Stromal cell of bone marrow (primary cell): ENCODE results near the gene FBXL4.

ENCODE experiments used
- DNase-seq: peaks from one replicate; pipeline ENCODE4 v3.0.0-alpha.2; 2012; ENCODE audit warnings: low read depth

The FBXL4 gene

DNA sequence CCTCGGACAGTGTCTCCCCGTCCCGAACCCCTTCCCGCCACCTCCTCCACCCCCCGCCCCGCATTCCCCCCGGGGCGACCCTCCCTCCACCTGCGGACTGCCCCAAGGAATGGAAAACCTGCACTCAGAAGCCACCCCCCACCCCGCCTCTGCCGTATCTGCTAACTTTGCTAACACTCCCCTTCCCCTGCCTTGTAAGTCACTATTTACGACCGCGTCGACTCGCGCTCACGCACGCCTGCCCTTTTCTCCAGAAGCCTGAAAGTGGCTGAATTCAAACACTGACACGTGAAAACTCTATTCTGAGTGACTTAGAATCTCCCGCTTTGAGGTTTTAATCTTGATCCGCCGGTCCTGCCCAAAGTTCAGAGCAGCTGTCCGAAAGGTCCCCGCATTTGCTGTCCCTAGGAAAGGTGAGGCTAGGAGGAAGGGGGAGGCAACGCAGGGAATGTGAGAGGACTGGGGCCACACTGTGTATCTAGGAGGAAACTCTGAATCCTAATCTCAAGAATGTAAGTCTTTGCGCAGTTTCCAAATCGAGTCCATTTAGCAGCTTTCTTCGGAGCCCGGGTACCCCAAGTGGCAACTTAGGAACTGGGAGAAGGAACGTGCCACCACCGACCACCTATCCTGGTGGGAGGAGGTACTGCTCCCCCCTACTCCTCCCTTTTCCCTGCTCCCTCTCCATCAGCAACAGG, 122.7 kb downstream of the FBXL4 start:
- DNase-seq, result no peak

DNA sequence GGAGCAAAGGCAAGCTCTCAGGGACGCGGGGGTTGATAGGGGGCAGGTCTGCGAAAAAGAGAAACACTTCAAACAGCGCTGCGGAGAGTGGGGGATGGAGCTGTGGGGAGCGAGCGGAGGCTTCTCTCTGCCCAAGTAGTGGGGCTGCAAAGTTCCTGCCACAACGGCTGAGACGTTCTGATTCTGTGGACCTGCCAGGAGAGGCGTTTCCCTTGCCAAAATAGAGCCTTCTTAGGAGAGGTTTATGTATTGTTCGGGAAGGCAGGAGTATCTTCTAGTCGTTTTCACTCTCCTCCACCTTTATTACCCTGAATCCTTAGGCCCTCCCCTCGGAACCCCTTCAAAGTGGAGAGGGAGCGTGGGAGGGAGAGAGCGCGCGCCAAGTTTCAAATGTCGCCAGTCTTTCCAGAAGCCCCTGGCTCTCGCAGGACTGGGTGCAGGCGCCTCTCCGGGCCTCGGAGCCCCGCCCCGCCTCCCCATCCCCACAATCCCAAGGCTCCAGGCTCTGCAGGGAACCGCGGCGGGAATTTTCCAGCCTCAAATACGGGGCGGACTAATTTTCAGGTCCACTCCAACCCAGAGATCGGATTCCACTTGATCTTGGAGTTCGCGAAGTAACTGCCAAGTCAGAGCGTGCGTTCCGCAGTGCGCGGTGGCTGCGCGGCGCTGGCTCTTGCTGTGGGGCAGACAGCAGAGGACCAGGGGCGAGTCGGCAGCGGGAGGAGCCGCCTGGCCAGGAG, 123.4 kb downstream of the FBXL4 start:
- no peak for DNase-seq

DNA sequence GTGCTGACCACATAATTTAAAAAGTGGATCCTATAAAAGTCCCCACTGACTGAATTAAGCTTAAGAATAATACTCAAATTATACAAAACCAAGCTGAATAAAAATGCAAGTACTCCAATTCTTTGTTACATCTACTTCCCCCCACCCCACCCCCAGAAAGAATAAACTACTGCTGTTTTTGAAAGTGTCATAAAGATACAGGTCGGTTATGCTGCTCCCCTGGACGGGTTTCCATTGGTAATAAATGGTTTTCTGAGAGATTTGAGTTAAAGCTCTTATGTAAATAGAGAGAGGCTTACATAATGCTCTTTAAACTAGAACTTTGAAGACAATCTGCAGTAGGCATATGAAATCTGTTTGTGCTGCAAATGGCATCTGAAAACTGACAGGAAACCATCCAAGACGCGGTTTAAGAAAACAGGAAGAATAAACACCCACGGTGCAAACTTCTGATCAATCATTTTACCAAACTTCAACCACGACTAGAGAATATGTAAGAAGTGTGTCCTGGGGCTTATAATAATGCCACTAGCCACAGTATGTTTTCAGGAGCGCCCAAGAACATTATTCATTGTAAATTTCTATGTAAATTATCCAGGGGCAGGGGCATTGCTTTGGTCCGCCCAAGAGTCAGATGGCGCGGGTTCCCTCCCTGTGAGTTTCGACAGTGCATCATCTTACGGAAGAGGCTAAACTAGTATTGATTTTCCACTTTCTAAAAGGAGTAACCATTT, 124.2 kb downstream of the FBXL4 start:
- no peak for DNase-seq

DNA sequence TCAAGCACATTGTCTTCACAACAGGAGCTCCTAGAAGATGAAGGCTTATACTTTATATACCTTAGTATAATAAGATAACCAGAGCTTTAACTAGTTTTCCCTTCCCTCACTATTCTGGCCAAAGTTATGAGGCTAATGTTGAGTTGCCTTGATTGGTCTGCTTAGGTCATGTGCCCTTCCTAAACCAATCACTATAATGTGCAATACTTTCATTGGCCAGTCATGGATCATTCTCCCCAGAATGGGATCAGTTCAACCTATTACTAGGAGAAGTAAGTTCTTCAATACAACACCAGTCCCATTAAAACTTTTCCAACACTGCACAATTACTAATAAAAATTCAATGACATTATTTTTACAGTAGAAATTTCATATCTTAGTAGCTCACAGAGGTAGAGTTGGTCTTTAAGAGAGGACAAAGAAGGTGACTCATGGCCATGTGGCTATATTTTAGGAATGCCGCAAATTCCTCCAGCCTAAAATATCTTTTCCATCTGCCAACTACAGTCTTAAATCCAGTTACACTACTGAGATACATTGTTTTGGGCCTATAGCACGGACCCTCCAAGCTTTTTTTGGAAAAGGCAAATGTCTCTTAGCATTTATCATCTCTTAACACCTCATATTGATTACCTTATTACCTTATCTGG, 125.9 kb downstream of the FBXL4 start:
- DNase-seq, result no peak
